ENCODE data around the gene PARP14.

- TF ChIP-seq EZH2 (IDR thresholded peaks at IDR 0.05; ENCODE audit: low read length, unreplicated experiment) (no peak), CTCF (conservative IDR thresholded peaks at IDR 0.05; ENCODE audit: low read depth, low read length) (no peak), EZH2phosphoT487 (IDR thresholded peaks at IDR 0.05; ENCODE audit: borderline replicate concordance, low read length) (no peak)
Observed at GRCh38 chr3:122739172-122739571, 58.5 kb downstream of the PARP14 start.
